IMR-90 (cell line): Measurements from ENCODE around the gene MAGEA9. TPM values are rescaled to one million over a fixed set of nuclear protein-coding genes. Genes with fewer than 3 reads are reported as not detected.

Experiments
- ATAC-seq: fragments of 200-7000 bp; cut with Tn5 transposase; 2 replicates; pipeline ENCODE4 v1.9.1; 2020; ENCODE audit warnings: low read depth, mild to moderate bottlenecking, moderate library complexity
- BruUV-seq: library from RNA; stranded (reverse); fragments of 400-500 nt; replicated peaks from 2 replicates; lab custom pipeline; 2021; lab: Mats Ljungman, UMichigan
- CTCF ChIA-PET: fragments of 300-600 bp; formaldehyde crosslinking; extraction: SDS; loops from one replicate; lab custom pipeline; 2021; ENCODE audit warnings: antibody characterized with exemption; lab: Yijun Ruan, JAX
- POLR2A ChIA-PET: fragments of 300-600 bp; sonication (Branson Sonifier 250); formaldehyde crosslinking; loops from one replicate; lab custom pipeline; 2022; ENCODE audit warnings: antibody characterized with exemption; ENCODE audit not compliant: unreplicated experiment; lab: Charles Lee
- DNase-seq: peaks from one replicate; pipeline ENCODE4 v3.0.0; 2013
- H2AFZ ChIP-seq: replicated peaks from 2 replicates; pipeline ENCODE3; 2013; ENCODE audit warnings: low read length, mild to moderate bottlenecking; ENCODE audit not compliant: poor library complexity
- H2AK5ac ChIP-seq: 2 replicates; pipeline ENCODE4 v1.6.1; 2013; ENCODE audit warnings: low read depth, low read length, inconsistent platforms
- H2AK9ac ChIP-seq: replicated peaks from 2 replicates; pipeline ENCODE3; 2013; ENCODE audit warnings: mild to moderate bottlenecking, low read depth, low read length, moderate library complexity; ENCODE audit not compliant: poor library complexity
- H2BK120ac ChIP-seq: 2 replicates; pipeline ENCODE4 v1.6.1; 2013; ENCODE audit warnings: low read depth, low read length, inconsistent platforms
- H2BK15ac ChIP-seq: 3 replicates; pipeline ENCODE4 v1.6.1; 2013; ENCODE audit warnings: low read depth, low read length, inconsistent platforms
- H2BK20ac ChIP-seq: 2 replicates; pipeline ENCODE4 v1.6.1; 2013; ENCODE audit warnings: low read depth, mild to moderate bottlenecking, inconsistent platforms, low read length, moderate library complexity
- H2BK5ac ChIP-seq: 2 replicates; pipeline ENCODE4 v1.6.1; 2013; ENCODE audit warnings: mild to moderate bottlenecking, low read depth, low read length, inconsistent platforms; ENCODE audit not compliant: poor library complexity, severe bottlenecking
- H3K14ac ChIP-seq: replicated peaks from 2 replicates; pipeline ENCODE4 v1.6.1; 2013; ENCODE audit warnings: low read depth, low read length, inconsistent platforms
- H3K18ac ChIP-seq: 2 replicates; pipeline ENCODE4 v1.6.1; 2013; ENCODE audit warnings: low read depth, low read length, control low read depth
- H3K23ac ChIP-seq: 2 replicates; pipeline ENCODE4 v1.6.1; 2013; ENCODE audit warnings: low read depth, low read length, inconsistent platforms
- H3K27ac ChIP-seq: 2 replicates; pipeline ENCODE4 v1.5.1; 2013; ENCODE audit warnings: mild to moderate bottlenecking, control low read depth, low read length; ENCODE audit not compliant: insufficient read depth
- H3K27me3 ChIP-seq: 2 replicates; pipeline ENCODE4 v1.6.1; 2013; ENCODE audit warnings: low read length; ENCODE audit not compliant: control insufficient read depth, insufficient read depth
- H3K36me3 ChIP-seq: 2 replicates; pipeline ENCODE4 v1.6.1; 2013; ENCODE audit warnings: low read length, mixed read lengths; ENCODE audit not compliant: control insufficient read depth, insufficient read depth
- H3K4ac ChIP-seq: 2 replicates; pipeline ENCODE4 v1.6.1; 2013; ENCODE audit warnings: low read depth, low read length, inconsistent platforms
- H3K4me1 ChIP-seq: 2 replicates; pipeline ENCODE4 v1.6.1; 2013; ENCODE audit warnings: low read length, mixed read lengths; ENCODE audit not compliant: control insufficient read depth, insufficient read depth
- H3K4me2 ChIP-seq: 2 replicates; pipeline ENCODE4 v1.6.1; 2013; ENCODE audit warnings: low read depth, mild to moderate bottlenecking, control low read depth, low read length, moderate library complexity
- H3K4me3 ChIP-seq: 2 replicates; pipeline ENCODE4 v1.5.1; 2013; ENCODE audit warnings: low read depth, mild to moderate bottlenecking, control low read depth, low read length, moderate library complexity; ENCODE audit not compliant: insufficient read depth
- H3K56ac ChIP-seq: 2 replicates; pipeline ENCODE4 v1.6.1; 2013; ENCODE audit warnings: low read length, inconsistent platforms; ENCODE audit not compliant: insufficient read depth; ENCODE audit errors: extremely low read depth
- H3K79me1 ChIP-seq, 2 experiments: 2 replicates each; pipeline ENCODE4 v1.6.1; 2013; ENCODE audit warnings: low read length in 2 of 2, inconsistent platforms in 1 of 2, low read depth in 1 of 2
- H3K9ac ChIP-seq: 2 replicates; pipeline ENCODE4 v1.6.1; 2013; ENCODE audit warnings: low read depth, low read length, control low read depth
- H3K9me1 ChIP-seq: 2 replicates; pipeline ENCODE4 v1.6.1; 2013; ENCODE audit warnings: low read length, inconsistent platforms; ENCODE audit not compliant: insufficient read depth
- H3K9me3 ChIP-seq: 2 replicates; pipeline ENCODE4 v1.6.1; 2013; ENCODE audit warnings: low read length; ENCODE audit not compliant: control insufficient read depth, insufficient read depth
- H4K20me1 ChIP-seq: 2 replicates; pipeline ENCODE4 v1.6.1; 2013; ENCODE audit warnings: low read length, inconsistent platforms; ENCODE audit not compliant: insufficient read depth
- H4K5ac ChIP-seq: 2 replicates; pipeline ENCODE4 v1.6.1; 2013; ENCODE audit warnings: mild to moderate bottlenecking, low read depth, low read length, control low read depth
- H4K8ac ChIP-seq, 2 experiments: 2 replicates each; pipeline ENCODE4 v1.6.1; 2013; ENCODE audit warnings: low read depth in 2 of 2, low read length in 2 of 2, control low read depth in 1 of 2, inconsistent platforms in 1 of 2
- H4K91ac ChIP-seq: 2 replicates; pipeline ENCODE4 v1.6.1; 2013; ENCODE audit warnings: low read depth, low read length, inconsistent platforms; ENCODE audit not compliant: insufficient read depth
- BHLHE40 ChIP-seq: fragments of 150-350 bp; IDR thresholded peaks from 2 replicates; pipeline ENCODE4 v1.6.1; 2016; ENCODE audit warnings: mild to moderate bottlenecking, low read depth, low read length
- CHD1 ChIP-seq: IDR thresholded peaks from 2 replicates; pipeline ENCODE4 v1.6.1; 2012; ENCODE audit warnings: low read depth, low read length, improper control_type of control experiment
- MAFK ChIP-seq: IDR thresholded peaks from 2 replicates; pipeline ENCODE4 v1.6.1; 2012; ENCODE audit warnings: low read depth, low read length, improper control_type of control experiment
- WGBS, 2 experiments: methylation state at CpG; one replicate each; pipeline versions ENCODE4 v1.1.5 to v1.1.7; 2013; ENCODE audit warnings: missing lambda C conversion rate in 2 of 2; ENCODE audit not compliant: insufficient read length in 1 of 2; ENCODE audit errors: extremely low coverage in 2 of 2; 5-methylcytosine and 5-hydroxymethylcytosine counted together
- dilution Hi-C: fragments of 300-500 bp; cut with HindIII; formaldehyde crosslinking; loops from one replicate; pipeline ENCODE4 v1.14.3; 2018; ENCODE audit warnings: low sequenced_read_pairs; ENCODE audit not compliant: unreplicated experiment
- in situ Hi-C: fragments of 300-500 bp; cut with MboI; formaldehyde crosslinking; loops from 3 replicates; pipeline ENCODE4 v1.14.3; 2019; ENCODE audit warnings: low sequenced_read_pairs, inconsistent platforms, mixed read lengths
- intact Hi-C: fragments of 100-400 bp; cut with micrococcal nuclease; formaldehyde crosslinking; loops from 2 replicates; pipeline ENCODE4 v1.10.0; 2022
- polyA plus RNA-seq, 3 experiments: library from polyadenylated mRNA; depleted of rRNA; stranded (reverse); fragments of >200 nt; gene quantifications; 2 replicates each; pipeline ENCODE4 v1.2.3, GENCODE V29; 2012; ENCODE audit warnings: low replicate concordance in 1 of 3
- total RNA-seq: library from RNA; depleted of rRNA; stranded (reverse); fragments of >200 nt; gene quantifications from 2 replicates; pipeline ENCODE4 v1.2.3, GENCODE V29; 2012

Gene MAGEA9
- total and polyA plus RNA-seq, 2 of the 4 experiments (the other 2 are of a cell fraction) = not detected

DNA sequence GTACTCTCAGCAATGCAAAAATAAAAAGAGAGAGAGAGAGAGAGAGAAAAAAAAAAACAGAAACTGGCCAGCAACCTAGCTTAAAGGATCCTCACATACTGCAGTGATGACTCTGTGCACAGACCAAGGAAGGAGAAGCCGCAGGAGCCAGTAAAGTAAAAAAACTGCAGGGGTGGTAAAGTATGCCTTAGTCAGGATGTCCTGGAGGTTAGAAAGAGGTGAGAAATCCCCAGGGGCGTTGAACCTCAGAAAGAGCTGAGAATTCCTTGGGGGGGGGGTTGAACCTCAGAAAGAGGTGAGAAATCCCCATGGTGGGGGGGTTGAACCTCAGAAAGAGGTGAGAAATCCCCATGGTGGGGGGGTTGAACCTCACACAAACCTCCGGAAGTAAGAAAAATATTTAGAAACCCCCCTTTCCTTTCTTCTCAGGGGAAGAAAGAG, 48.0 kb downstream of the MAGEA9 start:
- no peak overlapping the region for H3K14ac ChIP-seq
- H4K8ac ChIP-seq = peak overlapping the region in 1 of 2 experiments; percentile 59; a peak in 1 of 4 replicates
- intact Hi-C loops = no loop called here
- no peak overlapping the region for H3K27ac ChIP-seq
- no peaks in the 10 kb centered on the region for H4K20me1 ChIP-seq
- H3K79me1 ChIP-seq = no peaks in the 10 kb centered on the region
- no peak overlapping the region for H4K5ac ChIP-seq
- no peak overlapping the region for H2AK9ac ChIP-seq
- no peak overlapping the region for H3K23ac ChIP-seq
- TF ChIP-seq MAFK (no peak), CHD1 (no peak), BHLHE40 (no peak)
- no peak overlapping the region for H3K4ac ChIP-seq
- no peak overlapping the region for H3K56ac ChIP-seq
- H2BK20ac ChIP-seq = no peak overlapping the region
- H3K36me3 ChIP-seq = no peaks in the 10 kb centered on the region
- H3K4me2 ChIP-seq = no peak overlapping the region; the same call in 1 of the 2 replicates
- in situ Hi-C loops = loop anchor here (25.0 kb wide), 1 partner anchor 117 kb away; the partner anchor contains the start of gene MAGEA11
- WGBS, 2 experiments = no CpG with 5 or more reads among the region's 3 CpGs
- ChIA-PET POLR2A (no interaction called here), CTCF (interaction anchor here (0.6 kb wide), 2 partner anchors 18 to 1155 kb away, joined by 3 to 5 read pairs; no protein-coding TSS in a partner anchor)
- dilution Hi-C loops = no loop called here
- H3K27me3 ChIP-seq = no peaks in the 10 kb centered on the region
- ATAC-seq (peak; percentile 51), DNase-seq (peak; percentile 24)
- no peak overlapping the region for H3K18ac ChIP-seq
- no peaks in the 10 kb centered on the region for H3K9me3 ChIP-seq
- H3K4me1 ChIP-seq = no peaks in the 10 kb centered on the region
- H2AK5ac ChIP-seq = no peak overlapping the region
- no peak overlapping the region for H2BK15ac ChIP-seq
- no peak overlapping the region for H4K91ac ChIP-seq
- no peak overlapping the region for H2BK120ac ChIP-seq
- no TSS peak for BruUV-seq
- H3K9me1 ChIP-seq = no peaks in the 10 kb centered on the region
- no peak overlapping the region for H3K9ac ChIP-seq
- H2AFZ ChIP-seq = no peak overlapping the region
- no peak overlapping the region for H2BK5ac ChIP-seq
- no peak overlapping the region for H3K4me3 ChIP-seq
